Measurements from ENCODE around the gene ENOPH1.
"Not testable (repeated sequence)": the region's sequence is repeated elsewhere in the genome, so short reads cannot be mapped to it uniquely, and the experiment has no call there.

ENOPH1 gene

GRCh38 chr4:82430193-82430963 is at the start of gene ENOPH1, which contains the start of gene HNRNPDL:
ENOPH1 (plus strand) TSS chr4:82430590; CDS start chr4:82430830, 240 bp downstream.
HNRNPDL (minus strand) TSS chr4:82430462; CDS start chr4:82429690, 772 bp downstream.
- Histone ChIP-seq H3K9ac (ENCODE audit: low read length in 5 of 5) (peak within 1 kb of the TSS; percentile 73 to 98 (median 91)), H3K36me3 (ENCODE audit: control insufficient read depth in 5 of 5, insufficient read depth in 5 of 5, low read length in 5 of 5) (peaks cover 13 to 19% (median 14%) of the 10 kb centered on the region in 5 donors), H3K27ac (ENCODE audit: low read depth, low read length) (peak within 1 kb of the TSS; percentile 94), H3K4me3 (ENCODE audit: low read depth in 1 of 5, low read length in 5 of 5) (peak within 1 kb of the TSS; percentile 93 to 98 (median 98)), H3K9me3 (ENCODE audit: control insufficient read depth in 5 of 5, low read length in 5 of 5) (no peaks in the 10 kb centered on the region), H3K27me3 (ENCODE audit: control insufficient read depth in 5 of 5, insufficient read depth in 4 of 5, low read length in 5 of 5) (no peaks in the 10 kb centered on the region), H3K4me1 (ENCODE audit: control insufficient read depth in 5 of 5, insufficient read depth in 5 of 5, low read length in 5 of 5) (peaks cover 9 to 39% (median 37%) of the 10 kb centered on the region in 5 donors)

GRCh38 chr4:82380831-82381230 is 49.6 kb upstream of the ENOPH1 start:
- Histone ChIP-seq H3K4me3 (ENCODE audit: low read depth in 1 of 5, low read length in 5 of 5) (no peak overlapping the region), H3K36me3 (ENCODE audit: control insufficient read depth in 5 of 5, insufficient read depth in 5 of 5, low read length in 5 of 5) (peaks cover 0 to 7% (median 0%) of the 10 kb centered on the region in 5 donors), H3K27me3 (ENCODE audit: control insufficient read depth in 5 of 5, insufficient read depth in 4 of 5, low read length in 5 of 5) (no peaks in the 10 kb centered on the region), H3K9ac (ENCODE audit: low read length in 5 of 5) (no peak overlapping the region), H3K4me1 (ENCODE audit: control insufficient read depth in 5 of 5, insufficient read depth in 5 of 5, low read length in 5 of 5) (peaks cover 0 to 6% (median 4%) of the 10 kb centered on the region in 5 donors), H3K9me3 (ENCODE audit: control insufficient read depth in 5 of 5, low read length in 5 of 5) (no peaks in the 10 kb centered on the region), H3K27ac (ENCODE audit: low read depth, low read length) (no peak overlapping the region)

- peaks cover 0 to 2% (median under 1%) of the 10 kb centered on the region in 5 donors for H3K4me1 ChIP-seq (ENCODE audit: control insufficient read depth in 5 of 5, insufficient read depth in 5 of 5, low read length in 5 of 5)
- no peak overlapping the region for H3K9ac ChIP-seq (ENCODE audit: low read length in 5 of 5)
- no peaks in the 10 kb centered on the region for H3K9me3 ChIP-seq (ENCODE audit: control insufficient read depth in 5 of 5, low read length in 5 of 5)
- no peaks in the 10 kb centered on the region for H3K27me3 ChIP-seq (ENCODE audit: control insufficient read depth in 5 of 5, insufficient read depth in 4 of 5, low read length in 5 of 5)
- peaks cover 0 to 7% (median 0%) of the 10 kb centered on the region in 5 donors for H3K36me3 ChIP-seq (ENCODE audit: control insufficient read depth in 5 of 5, insufficient read depth in 5 of 5, low read length in 5 of 5)
- no peak overlapping the region for H3K4me3 ChIP-seq (ENCODE audit: low read depth in 1 of 5, low read length in 5 of 5)
- H3K27ac ChIP-seq (ENCODE audit: low read depth, low read length), result no peak overlapping the region
These were observed 49.2 kb upstream of the ENOPH1 start for GRCh38 chr4:82381235-82381634.

GRCh38 chr4:82381661-82382296 is 48.6 kb upstream of the ENOPH1 start:
- H3K27ac ChIP-seq (ENCODE audit: low read depth, low read length), result no peak overlapping the region
- H3K4me3 ChIP-seq (ENCODE audit: low read depth in 1 of 5, low read length in 5 of 5), result no peak overlapping the region
- no peaks in the 10 kb centered on the region for H3K27me3 ChIP-seq (ENCODE audit: control insufficient read depth in 5 of 5, insufficient read depth in 4 of 5, low read length in 5 of 5)
- H3K4me1 ChIP-seq (ENCODE audit: control insufficient read depth in 5 of 5, insufficient read depth in 5 of 5, low read length in 5 of 5), result no peaks in the 10 kb centered on the region
- no peak overlapping the region for H3K9ac ChIP-seq (ENCODE audit: low read length in 5 of 5)
- H3K36me3 ChIP-seq (ENCODE audit: control insufficient read depth in 5 of 5, insufficient read depth in 5 of 5, low read length in 5 of 5), result peaks cover 0 to 7% (median 0%) of the 10 kb centered on the region in 5 donors
- no peaks in the 10 kb centered on the region for H3K9me3 ChIP-seq (ENCODE audit: control insufficient read depth in 5 of 5, low read length in 5 of 5)

DNA sequence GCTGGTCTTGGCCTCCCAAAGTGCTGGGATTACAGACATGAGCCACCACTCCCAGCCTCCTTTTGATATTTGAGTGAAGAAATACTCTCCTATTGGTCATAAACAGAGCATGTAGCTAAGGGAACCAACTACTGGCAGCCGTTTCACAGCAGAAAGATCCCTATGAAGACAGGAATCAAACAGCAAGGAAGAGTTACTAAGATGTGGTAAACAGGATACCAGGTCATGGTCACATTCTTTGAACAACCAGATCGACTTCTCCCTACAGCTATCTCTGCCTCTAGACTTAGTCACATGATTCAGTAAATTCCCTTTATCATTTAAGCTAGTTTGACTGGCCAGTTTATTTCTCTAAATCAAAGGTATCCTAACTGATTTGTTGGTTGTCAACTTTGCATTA is 47.6 kb upstream of the ENOPH1 start:
- Histone ChIP-seq H3K27me3 (ENCODE audit: control insufficient read depth in 5 of 5, insufficient read depth in 4 of 5, low read length in 5 of 5) (no peaks in the 10 kb centered on the region), H3K27ac (ENCODE audit: low read depth, low read length) (no peak overlapping the region), H3K9ac (ENCODE audit: low read length in 5 of 5) (no peak overlapping the region), H3K4me1 (ENCODE audit: control insufficient read depth in 5 of 5, insufficient read depth in 5 of 5, low read length in 5 of 5) (no peaks in the 10 kb centered on the region), H3K4me3 (ENCODE audit: low read depth in 1 of 5, low read length in 5 of 5) (no peak overlapping the region), H3K36me3 (ENCODE audit: control insufficient read depth in 5 of 5, insufficient read depth in 5 of 5, low read length in 5 of 5) (peaks cover 0 to 7% (median 0%) of the 10 kb centered on the region in 5 donors), H3K9me3 (ENCODE audit: control insufficient read depth in 5 of 5, low read length in 5 of 5) (no peaks in the 10 kb centered on the region)

GRCh38 chr4:82386312-82386711 is 44.1 kb upstream of the ENOPH1 start:
- H3K4me1 ChIP-seq (ENCODE audit: control insufficient read depth in 5 of 5, insufficient read depth in 5 of 5, low read length in 5 of 5); H3K9ac ChIP-seq (ENCODE audit: low read length in 5 of 5); H3K27ac ChIP-seq (ENCODE audit: low read depth, low read length); H3K27me3 ChIP-seq (ENCODE audit: control insufficient read depth in 5 of 5, insufficient read depth in 4 of 5, low read length in 5 of 5); H3K36me3 ChIP-seq (ENCODE audit: control insufficient read depth in 5 of 5, insufficient read depth in 5 of 5, low read length in 5 of 5); H3K9me3 ChIP-seq (ENCODE audit: control insufficient read depth in 5 of 5, low read length in 5 of 5); H3K4me3 ChIP-seq (ENCODE audit: low read depth in 1 of 5, low read length in 5 of 5): not testable (repeated sequence)

DNA sequence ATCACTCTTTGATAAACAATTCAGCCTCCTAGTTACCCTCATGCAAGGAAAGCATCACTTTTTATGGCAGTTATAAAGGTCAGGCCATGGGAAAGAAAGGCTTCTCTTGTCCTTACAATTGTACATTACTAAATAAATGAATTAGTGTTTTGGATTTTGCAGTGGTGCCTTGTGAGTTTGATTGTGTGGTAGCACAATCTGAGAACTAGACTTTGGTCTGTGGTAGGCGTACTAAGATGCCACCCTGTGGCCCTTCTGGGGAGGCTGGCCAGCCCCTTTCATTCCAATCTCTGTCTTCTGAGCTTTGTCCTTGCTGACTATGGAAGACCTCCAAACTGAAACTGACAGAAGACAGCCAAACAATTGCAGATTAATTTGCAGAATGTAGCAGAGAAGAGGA is 42.0 kb upstream of the ENOPH1 start:
- H3K27ac ChIP-seq (ENCODE audit: low read depth, low read length), result no peak overlapping the region

DNA sequence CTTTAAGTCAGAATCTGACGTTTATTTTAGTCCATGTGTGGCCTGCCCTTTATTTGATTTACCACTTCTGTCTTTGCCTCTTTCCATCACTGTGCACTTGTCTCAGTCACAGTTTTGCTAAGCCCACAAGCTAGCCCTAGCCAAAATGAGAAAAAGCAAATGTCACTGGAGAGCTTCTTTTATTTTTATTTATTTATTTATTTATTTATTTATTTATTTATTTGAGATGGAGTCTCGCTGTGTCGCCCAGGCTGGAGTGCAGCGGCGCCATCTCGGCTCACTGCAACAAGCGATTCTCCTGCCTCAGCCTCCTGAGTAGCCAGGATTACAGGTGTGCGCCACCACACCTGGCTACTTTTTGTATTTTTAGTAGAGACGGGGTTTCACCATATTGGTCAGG is 40.3 kb upstream of the ENOPH1 start:
- not testable (repeated sequence) for H3K9me3 ChIP-seq (ENCODE audit: control insufficient read depth in 5 of 5, low read length in 5 of 5); H3K4me3 ChIP-seq (ENCODE audit: low read depth in 1 of 5, low read length in 5 of 5); H3K27me3 ChIP-seq (ENCODE audit: control insufficient read depth in 5 of 5, insufficient read depth in 4 of 5, low read length in 5 of 5); H3K27ac ChIP-seq (ENCODE audit: low read depth, low read length); H3K36me3 ChIP-seq (ENCODE audit: control insufficient read depth in 5 of 5, insufficient read depth in 5 of 5, low read length in 5 of 5); H3K9ac ChIP-seq (ENCODE audit: low read length in 5 of 5); H3K4me1 ChIP-seq (ENCODE audit: control insufficient read depth in 5 of 5, insufficient read depth in 5 of 5, low read length in 5 of 5)

More for the DNA sequence above, 42.0 kb upstream of the ENOPH1 start:
- Histone ChIP-seq H3K4me1 (ENCODE audit: control insufficient read depth in 5 of 5, insufficient read depth in 5 of 5, low read length in 5 of 5) (no peaks in the 10 kb centered on the region), H3K9ac (ENCODE audit: low read length in 5 of 5) (no peak overlapping the region), H3K4me3 (ENCODE audit: low read depth in 1 of 5, low read length in 5 of 5) (no peak overlapping the region), H3K36me3 (ENCODE audit: control insufficient read depth in 5 of 5, insufficient read depth in 5 of 5, low read length in 5 of 5) (peaks cover 0 to 3% (median 0%) of the 10 kb centered on the region in 5 donors), H3K9me3 (ENCODE audit: control insufficient read depth in 5 of 5, low read length in 5 of 5) (no peaks in the 10 kb centered on the region), H3K27me3 (ENCODE audit: control insufficient read depth in 5 of 5, insufficient read depth in 4 of 5, low read length in 5 of 5) (no peaks in the 10 kb centered on the region)

GRCh38 chr4:82394896-82395295 is 35.5 kb upstream of the ENOPH1 start:
- H3K27ac ChIP-seq (ENCODE audit: low read depth, low read length), result no peak overlapping the region
- H3K9me3 ChIP-seq (ENCODE audit: control insufficient read depth in 5 of 5, low read length in 5 of 5), result no peaks in the 10 kb centered on the region
- H3K4me3 ChIP-seq (ENCODE audit: low read depth in 1 of 5, low read length in 5 of 5), result no peak overlapping the region
- H3K9ac ChIP-seq (ENCODE audit: low read length in 5 of 5), result no peak overlapping the region
- no peaks in the 10 kb centered on the region for H3K4me1 ChIP-seq (ENCODE audit: control insufficient read depth in 5 of 5, insufficient read depth in 5 of 5, low read length in 5 of 5)
- no peaks in the 10 kb centered on the region for H3K36me3 ChIP-seq (ENCODE audit: control insufficient read depth in 5 of 5, insufficient read depth in 5 of 5, low read length in 5 of 5)
- H3K27me3 ChIP-seq (ENCODE audit: control insufficient read depth in 5 of 5, insufficient read depth in 4 of 5, low read length in 5 of 5), result no peaks in the 10 kb centered on the region

- H3K36me3 ChIP-seq (ENCODE audit: control insufficient read depth in 5 of 5, insufficient read depth in 5 of 5, low read length in 5 of 5), result no peaks in the 10 kb centered on the region
- H3K27ac ChIP-seq (ENCODE audit: low read depth, low read length), result no peak overlapping the region
- H3K9me3 ChIP-seq (ENCODE audit: control insufficient read depth in 5 of 5, low read length in 5 of 5), result no peaks in the 10 kb centered on the region
- no peaks in the 10 kb centered on the region for H3K27me3 ChIP-seq (ENCODE audit: control insufficient read depth in 5 of 5, insufficient read depth in 4 of 5, low read length in 5 of 5)
- no peak overlapping the region for H3K9ac ChIP-seq (ENCODE audit: low read length in 5 of 5)
- H3K4me1 ChIP-seq (ENCODE audit: control insufficient read depth in 5 of 5, insufficient read depth in 5 of 5, low read length in 5 of 5), result no peaks in the 10 kb centered on the region
- no peak overlapping the region for H3K4me3 ChIP-seq (ENCODE audit: low read depth in 1 of 5, low read length in 5 of 5)
These were observed 32.9 kb upstream of the ENOPH1 start for GRCh38 chr4:82397527-82397926.
